HG03575 (cell line): ENCODE data around the gene CCDC116.
"Not testable (repeated sequence)": the region's sequence is repeated elsewhere in the genome, so short reads cannot be mapped to it uniquely, and the experiment has no call there.

ENCODE experiments used
- ATAC-seq: cut with Tn5 transposase; IDR thresholded peaks from one replicate; pipeline ENCODE4 v1.9.1; 2021; ENCODE audit not compliant: unreplicated experiment, insufficient number of reproducible peaks, low FRiP score; ENCODE audit errors: extremely low read depth

Gene CCDC116

DNA sequence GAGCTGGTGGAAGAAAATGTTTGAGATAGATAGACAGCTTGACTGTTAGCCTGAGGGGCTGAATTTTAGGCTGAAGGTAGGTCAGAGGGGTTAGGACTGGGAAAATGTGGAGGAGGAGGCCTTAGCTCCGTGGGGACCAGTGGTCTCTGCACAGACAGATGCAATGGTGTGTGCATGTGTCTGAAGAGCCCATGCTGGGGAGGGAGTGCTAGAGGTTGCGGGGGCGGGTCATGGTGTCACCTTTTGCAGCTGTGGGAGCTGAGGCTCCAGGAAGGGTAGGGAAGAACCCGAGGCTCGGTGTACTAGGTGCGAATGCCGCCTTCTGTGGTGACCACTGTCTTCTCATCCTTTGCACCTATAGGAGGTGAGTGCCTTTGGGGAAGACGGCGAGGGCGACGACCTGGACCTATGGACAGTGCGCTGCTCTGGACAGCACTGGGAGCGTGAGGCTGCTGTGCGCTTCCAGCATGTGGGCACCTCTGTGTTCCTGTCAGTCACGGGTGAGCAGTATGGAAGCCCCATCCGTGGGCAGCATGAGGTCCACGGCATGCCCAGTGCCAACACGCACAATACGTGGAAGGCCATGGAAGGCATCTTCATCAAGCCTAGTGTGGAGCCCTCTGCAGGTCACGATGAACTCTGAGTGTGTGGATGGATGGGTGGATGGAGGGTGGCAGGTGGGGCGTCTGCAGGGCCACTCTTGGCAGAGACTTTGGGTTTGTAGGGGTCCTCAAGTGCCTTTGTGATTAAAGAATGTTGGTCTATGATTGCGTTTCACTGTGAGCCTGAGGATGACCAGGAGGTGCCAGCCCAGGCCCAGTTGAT lies 11.2 kb downstream of the CCDC116 start:
- ATAC-seq = no peak

DNA sequence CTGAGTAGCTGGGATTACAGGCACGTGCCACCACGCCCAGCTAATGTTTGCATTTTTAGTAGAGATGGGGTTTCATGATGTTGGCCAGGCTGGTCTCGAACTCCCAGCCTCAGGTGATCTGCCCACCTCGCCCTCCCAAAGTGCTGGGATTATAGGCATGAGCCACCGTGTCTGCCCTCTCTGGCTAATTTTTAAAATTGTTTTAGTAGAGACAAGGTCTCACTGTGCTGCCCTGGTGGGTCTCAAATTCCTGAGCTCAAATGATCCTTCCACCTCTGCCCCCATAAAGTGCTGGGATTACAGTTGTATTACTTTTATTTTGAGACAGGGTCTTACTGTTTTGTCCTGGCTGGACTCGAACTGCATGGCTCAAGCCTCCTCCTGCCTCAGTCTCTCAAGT lies 13.0 kb downstream of the CCDC116 start:
- ATAC-seq = not testable (repeated sequence)

DNA sequence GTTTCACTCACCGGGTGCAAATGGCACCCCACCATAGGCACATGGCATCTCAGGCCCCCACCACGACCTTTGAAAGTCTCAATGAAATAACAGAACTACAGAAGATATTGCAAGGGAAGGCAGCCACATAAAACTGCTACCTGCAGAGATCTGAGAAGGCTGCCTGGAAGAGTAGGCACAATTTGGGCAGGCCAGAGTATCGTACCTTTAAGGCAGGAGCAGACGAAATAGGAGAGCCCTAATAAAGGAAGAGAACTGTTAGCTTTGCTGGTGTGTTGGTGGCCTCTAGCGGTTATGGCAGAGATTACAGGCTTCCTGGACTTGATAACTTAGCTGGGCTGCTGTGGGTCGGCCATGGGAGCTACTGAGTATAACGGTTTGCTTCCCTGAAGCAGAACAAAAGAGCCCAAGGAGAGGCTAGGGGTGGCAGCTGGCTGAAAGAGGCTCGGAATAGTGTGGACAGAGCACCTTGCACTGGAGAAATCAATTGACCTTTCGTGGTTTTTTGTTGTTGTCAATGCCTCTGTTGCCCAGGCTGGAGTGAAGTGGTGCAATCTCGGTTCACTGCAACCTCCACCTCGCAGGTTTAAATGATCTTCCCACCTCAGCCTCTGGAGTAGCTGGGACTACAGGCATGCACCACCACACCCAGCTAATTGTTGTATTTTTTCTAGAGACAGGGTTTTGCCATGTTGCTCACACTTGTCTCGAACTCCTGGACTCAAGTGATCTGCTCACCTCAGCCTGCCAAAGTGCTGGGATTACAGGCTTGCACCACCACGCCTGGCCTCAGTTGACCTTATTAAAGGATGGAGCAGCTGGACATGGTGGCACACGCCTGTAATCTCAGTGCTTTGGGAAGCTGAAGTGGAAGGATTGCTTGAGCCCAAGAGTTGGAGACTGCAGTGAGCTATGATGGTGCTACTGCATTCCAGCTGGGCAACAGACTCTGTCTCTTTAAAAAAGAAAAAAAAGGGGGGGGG lies 14.3 kb downstream of the CCDC116 start:
- no peak for ATAC-seq

DNA sequence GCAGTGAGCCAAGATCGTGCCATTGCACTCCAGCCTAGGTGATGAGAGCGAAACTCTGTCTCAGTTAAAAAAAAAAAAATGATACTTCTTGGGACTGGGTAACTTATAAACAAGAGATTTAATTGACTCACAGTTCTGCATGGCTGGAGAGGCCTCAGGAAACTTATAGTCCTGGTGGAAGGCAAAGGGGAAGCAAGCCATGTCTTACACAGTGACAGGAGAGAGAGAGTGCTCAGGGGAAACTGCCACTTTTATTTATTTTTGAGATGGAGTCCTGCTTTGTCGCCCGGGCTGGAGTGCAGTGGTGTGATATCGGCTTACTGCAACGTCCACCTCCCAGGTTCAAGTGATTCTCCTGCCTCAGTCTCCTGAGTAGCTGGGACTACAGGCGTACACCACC lies 17.7 kb downstream of the CCDC116 start:
- ATAC-seq = no peak

DNA sequence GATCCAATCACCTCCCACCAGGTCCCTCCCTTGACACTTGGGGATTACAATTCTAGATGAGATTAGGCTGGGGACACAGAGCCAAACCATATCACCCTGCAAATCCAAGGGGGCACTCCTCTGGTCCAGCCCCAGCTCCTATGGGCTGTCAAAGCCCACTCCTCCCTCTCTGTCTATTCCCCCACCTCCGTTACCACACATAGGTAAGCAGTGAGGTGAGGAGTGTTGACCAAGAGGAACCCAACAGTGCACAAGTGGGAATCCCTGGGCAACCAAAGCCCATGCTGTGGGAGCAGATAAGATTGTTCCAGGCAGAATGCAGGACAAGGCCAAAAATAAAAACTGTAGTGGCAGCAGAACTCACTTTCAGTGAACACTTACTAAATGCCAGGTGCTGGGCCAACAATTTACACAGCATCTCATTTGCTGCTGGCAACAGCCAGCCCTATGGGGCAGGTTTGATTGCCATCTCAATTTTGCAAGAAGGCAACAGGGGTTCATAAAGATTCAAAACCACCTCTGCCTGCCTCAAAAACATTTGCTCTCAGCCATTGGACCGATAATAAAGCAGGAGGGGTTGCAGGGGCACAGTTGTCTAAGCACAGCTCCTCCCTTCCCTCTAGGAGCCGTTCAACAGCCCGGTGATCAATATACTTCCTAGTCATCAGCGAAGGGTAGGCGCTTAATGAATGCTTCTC lies 18.4 kb downstream of the CCDC116 start:
- ATAC-seq = no peak

DNA sequence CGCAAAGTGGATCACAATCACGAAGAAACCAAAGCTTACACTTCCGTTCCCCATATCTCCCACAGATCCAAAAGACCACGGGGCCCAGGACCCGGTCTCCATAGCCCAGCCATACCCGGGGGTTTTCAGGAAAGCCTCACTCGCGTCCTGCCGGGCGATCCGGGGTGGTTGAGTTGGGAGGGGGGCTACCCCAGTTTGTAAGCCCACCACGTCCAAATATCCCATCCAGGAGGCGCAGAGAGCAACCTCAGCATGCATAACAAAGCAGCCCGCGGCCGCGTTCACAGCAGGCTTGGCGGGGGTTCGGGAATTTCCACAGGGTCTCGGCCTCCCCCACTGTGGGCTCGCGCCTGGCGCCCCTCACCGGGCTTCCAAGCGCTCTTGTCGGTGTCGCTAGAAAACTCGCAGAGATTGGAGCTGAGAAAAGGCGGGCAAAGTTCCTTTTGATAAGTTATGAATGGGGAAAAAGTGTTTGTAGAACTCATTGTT lies 19.0 kb downstream of the CCDC116 start:
- ATAC-seq = no peak

DNA sequence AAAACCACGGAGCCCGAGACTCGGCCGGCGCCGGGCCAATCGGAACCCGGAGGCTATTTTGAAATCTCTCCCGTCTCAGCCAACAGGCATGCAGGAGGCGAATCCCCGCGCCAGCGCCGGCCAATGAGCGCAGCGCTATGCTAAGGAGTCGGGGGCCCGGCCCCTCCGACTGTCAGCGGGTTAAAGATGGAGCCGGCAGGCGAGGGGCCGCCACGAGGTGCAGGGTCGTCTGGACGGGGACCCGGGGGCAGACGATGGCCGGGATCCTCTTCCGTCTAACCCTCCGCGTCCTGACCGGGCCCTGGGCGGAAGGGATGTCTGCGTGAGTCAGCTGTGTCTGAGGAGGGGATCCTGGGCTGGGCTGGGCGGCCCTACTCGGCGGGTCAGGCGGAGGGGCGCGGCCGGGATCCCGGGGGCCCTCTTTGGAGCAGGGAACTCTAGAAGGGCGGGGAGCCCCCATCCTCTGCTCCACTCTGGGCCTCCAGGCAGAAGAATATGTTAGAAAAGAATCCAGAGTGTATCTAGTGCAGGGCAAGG lies 19.5 kb downstream of the CCDC116 start:
- no peak for ATAC-seq

DNA sequence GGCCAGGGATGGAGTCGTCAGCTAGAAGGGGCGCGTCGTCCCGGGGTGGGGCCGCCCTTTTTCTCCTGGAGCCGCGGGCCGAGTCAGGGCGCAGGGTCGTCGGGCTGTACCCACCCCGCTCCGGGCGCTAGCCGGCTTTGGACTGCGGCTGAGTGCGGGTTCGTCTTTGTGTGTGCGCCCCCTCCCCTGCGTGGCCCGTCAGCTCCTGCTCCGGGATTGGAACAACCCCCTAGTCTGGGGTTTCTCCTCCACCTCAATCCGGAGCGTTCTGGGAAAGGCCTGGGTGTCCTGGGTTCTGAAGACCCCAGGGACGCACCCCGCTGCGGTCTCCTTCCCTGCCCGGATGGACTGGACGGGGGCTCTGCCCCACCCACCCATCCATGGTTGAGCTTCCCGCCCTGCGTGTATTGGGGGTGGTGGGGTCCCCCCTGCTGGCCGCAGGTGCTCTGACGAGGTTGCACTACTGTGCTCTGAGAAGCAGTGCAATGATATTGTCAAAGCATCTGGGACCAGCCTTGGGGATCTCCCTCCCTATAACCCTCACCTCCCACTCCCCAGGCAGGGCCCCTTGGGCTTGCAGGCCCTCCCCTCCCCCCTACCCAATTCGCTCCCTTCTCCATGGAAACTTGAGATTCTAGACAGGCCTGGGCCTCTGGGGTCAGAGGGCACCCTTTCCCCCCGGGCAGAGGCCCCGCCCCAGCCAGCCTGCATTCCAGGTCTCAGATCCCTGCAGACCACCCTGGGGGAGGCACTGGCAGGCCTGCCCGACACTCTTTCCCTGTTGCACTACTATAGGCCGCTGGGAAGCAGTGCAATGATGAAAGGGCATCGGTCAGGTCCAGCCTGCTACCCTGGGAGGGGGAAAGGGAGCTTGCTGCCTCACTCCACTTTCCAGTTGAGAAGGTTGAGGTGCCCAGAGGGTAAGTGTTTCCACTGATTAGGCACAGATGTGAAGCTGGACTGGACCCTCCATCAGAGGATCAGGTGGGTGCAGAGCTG lies 20.3 kb downstream of the CCDC116 start:
- no peak for ATAC-seq

DNA sequence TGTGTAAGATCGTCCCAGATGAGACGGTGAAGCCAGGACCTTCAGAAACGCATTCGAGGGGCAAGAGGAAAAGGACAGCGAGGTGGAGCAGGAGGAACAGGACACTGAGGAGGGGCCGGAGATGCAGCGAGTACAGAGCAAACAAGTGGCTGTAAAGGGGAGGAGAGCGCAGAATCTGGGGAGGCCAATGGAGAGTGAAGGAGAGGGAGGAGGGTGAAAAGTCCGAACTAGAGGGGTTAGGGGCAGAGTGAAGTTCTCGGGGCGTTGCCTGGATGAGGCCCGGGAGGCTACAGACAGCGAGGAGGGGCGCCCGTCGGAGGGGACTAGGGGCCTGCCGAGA lies 24.4 kb downstream of the CCDC116 start:
- ATAC-seq = no peak

DNA sequence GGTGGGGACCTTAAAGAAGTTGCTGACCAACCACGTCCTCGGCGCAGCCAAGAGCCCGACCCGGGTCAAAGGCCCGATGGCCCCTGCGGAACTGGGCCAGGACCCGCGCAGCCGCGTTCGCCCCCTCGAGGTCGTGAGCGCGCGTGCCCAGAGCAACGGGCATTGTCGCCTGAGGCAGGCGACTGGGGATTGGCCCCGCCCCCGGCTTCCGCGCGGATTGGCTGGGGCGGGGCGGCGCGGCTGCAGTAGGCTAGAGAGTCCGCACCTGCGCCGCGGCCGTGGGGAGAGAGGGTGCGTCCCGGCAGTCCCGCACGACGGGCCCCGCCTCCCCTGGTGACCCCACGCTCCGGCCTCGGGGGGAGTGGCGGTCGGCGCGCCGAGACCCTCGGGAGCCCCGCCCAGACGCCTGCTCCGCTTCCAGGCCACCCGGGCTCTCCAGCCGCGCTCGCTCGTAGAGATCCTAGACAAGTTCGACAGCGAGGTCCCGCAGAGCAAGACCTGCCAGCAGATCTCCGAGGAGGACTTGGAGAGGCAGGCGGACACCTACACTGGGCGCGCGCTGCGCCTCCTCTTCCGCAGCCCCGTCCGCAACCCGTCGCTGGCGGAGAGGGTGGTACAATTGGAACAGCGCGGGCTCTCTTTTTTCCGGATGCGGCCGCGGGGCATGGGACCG lies 24.9 kb downstream of the CCDC116 start:
- no peak for ATAC-seq

DNA sequence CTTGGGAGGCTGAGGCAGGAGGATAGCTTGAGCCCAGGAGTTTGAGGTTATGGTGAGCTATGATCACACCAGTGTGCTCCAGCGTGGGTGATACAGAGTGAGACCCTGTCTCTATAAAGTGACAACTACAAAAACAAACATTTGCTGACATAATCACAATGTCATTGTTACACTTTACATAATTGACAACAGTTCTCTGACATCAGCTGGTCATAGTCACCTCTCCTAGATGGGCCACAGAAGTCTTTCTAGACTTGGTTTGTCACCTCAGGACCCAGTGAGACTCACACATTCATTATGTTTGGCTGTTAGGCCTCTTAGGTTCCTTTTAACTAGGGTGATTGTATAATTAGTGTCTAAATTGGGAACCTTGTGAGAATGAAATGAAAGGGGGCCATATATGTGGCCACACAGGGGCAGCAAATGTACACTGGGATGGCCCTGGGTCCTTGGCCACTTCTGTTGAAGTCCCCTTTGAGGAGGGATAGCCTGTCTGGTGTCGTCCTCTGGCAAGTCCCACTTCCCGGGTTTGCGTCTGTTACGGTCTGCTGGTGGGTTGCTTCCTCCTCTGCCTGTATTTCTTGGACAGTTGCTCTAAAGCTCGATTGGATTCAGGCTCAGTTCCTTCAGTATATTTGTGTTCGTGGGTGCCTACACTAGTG lies 27.4 kb downstream of the CCDC116 start:
- ATAC-seq = no peak

DNA sequence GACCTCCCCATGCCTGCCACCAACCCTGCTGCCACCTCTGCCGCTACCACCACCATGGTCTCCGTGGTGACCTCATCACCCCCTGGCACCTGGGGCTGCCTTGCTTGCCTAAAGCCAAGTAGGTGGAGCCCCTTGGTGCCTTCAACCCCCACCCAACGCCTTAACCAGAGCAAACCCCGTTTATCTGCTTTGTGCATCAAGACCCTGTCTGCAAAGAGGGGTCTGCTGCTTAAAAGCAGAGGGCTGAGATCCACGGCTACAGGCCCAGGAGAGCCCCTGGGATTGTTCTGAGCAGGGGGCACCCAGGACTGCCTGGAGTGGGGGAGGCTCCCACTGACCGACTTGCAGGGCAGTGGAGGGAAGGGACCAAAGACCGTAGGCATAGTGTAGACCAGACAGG lies 28.3 kb downstream of the CCDC116 start:
- no peak for ATAC-seq

DNA sequence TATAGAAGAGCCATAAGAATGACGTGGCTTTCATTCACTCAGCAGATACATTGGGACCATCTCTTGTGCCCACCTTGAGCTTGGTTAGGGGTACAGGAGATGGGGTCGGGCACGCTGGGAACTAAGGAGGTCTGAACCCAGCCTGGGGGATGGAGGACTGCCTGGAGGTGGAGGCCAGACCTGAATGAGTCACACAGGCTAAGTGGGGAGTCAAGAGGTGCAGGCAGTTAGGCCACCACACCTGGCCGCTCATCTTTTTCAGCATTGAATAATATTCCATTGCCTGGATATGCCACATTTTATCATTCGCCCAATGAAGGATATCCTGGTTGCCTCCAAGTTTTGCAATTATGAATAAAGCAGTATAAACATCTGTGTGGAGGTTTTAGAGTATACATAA lies 29.4 kb downstream of the CCDC116 start:
- no peak for ATAC-seq

DNA sequence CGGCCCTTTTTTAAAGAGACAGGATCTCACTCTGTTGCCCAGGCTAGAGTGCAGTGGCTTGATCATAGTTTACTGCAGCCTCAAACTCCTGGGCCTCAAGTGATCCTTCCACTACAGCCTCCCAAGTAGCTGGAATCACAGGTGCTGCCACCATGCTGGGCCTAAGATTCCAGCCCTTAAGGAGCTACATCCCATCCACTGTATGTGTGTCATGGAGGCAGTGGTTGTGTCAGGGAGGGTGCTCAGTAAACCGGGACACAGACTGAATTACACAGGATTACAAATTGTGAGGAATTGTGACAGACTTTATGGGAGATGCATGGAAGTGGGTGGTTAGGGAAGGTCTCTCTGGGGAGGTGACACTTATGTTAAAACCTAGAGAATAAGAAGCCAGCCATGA lies 31.2 kb downstream of the CCDC116 start:
- ATAC-seq = no peak

DNA sequence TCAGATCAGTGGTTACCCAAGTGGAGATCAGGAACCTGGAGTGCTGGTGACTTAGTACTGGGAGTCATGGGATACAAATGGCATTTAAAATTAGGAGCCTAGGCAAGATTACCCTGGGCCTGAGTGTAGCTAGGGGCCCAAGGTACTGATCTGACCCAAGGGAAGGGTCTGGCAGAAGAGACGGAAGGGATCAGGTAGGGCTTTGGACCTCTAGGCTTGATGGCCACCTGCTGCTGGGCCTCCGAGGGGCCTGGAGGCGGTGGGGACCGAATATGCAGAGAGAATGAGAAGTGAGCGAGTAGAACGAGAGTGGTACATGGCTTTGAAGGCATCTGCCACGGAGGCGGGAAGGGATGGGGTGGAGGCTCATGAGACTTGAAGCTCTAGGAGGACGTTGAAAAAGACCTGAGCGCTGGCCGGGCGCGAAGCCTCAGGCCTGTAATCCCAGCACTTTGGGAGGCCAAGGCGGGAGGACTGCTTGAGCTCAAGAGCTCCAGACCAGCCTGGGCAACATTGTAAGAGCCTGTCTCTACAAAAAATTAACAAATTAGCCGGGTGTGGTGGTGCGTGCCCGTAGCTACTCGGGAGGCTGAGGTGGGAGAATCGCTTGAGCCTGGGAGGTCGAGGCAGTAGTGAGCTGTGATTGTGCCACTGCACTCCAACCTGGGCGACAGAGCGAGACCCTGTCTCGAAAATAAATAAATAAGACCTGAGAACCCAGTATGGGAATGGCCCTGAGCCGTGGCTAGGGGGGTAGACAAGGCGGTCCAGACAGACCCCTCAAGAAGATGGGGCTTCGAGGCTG lies 32.7 kb downstream of the CCDC116 start:
- no peak for ATAC-seq

DNA sequence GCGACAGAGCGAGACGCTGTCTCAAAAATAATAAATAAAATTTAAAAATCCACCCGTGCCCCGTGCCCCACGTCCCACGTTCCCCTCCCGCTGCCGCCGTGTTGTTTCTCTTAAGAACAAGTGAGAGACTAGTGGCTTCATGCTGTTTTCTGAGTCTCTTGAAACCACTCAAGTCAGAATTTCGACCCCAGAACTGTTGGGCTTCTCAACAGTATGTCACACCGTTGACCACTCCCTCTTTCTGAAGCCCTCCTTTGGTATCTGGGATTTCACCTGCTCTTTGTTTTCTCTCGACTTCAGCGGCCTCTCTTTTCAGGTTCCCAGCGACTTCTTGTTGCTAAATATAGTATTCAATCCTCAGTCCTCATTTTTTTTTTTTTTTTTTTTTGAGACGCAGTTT lies 34.2 kb downstream of the CCDC116 start:
- no peak for ATAC-seq
